Measurements from ENCODE around the gene CIBAR2.

The CIBAR2 gene

GRCh38 chr16:85081765-85082164, 30.5 kb downstream of the CIBAR2 start:
- no peak for DNase-seq

DNA sequence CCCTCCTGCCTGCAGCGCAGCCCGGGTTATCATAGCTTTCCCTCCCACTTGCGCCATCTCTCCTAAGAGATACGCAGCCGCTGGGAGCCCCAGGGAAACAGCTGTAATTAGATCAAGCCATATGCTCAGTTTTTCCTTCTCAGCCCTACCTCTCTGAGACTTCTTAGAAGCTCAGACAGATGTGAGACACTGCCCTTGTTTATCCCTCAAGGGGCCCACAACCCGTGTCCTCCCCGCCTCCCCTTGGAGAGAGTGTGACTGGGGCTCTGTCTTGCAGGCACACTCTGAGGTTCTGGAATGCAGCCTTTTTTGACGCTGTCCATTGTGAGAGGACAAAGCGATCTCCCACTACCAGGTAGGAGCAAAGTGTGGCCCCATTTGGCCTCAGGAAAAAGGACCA, 31.2 kb downstream of the CIBAR2 start:
- DNase-seq = no peak

GRCh38 chr16:85079785-85080570, 32.3 kb downstream of the CIBAR2 start:
- no peak for DNase-seq

DNA sequence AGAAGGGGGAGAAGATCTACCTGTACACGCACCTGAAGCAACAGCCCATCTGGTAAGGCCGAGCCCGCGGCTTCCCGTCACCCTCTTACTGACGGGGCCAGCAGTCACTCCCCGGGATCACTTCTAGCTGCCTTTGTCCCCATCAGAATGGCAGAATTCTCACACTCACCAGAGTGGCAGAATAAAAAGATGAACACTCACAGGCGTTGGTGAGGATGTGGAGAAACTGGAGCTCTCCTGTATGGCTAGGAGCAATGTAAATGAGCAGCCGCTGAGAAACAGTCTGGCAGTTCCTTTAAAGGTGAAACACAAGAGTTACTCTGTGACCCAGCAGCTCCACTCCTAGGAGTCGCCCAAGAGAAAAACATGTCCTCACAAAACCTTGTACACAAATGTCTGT, 33.3 kb downstream of the CIBAR2 start:
- DNase-seq = no peak

DNA sequence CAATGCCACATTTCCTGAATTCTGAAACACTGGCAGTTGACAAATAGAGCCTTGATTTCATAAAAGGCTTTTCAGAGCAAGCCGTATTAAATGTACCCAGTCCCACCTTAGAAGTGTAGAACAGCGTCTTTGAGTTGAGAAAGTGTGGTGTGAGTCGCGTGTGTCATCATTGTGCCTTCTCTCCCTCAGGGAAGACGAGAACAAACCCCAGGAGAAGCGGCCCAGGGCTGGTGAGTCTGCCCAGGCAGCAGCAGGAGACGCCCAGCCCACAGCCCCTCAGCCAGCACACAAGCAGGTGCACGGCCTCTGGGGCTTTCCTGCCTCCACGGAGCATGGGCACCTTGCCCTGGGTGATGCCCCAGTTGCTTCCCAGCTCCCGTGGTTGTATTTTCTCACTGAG, 34.0 kb downstream of the CIBAR2 start:
- no peak for DNase-seq

DNA sequence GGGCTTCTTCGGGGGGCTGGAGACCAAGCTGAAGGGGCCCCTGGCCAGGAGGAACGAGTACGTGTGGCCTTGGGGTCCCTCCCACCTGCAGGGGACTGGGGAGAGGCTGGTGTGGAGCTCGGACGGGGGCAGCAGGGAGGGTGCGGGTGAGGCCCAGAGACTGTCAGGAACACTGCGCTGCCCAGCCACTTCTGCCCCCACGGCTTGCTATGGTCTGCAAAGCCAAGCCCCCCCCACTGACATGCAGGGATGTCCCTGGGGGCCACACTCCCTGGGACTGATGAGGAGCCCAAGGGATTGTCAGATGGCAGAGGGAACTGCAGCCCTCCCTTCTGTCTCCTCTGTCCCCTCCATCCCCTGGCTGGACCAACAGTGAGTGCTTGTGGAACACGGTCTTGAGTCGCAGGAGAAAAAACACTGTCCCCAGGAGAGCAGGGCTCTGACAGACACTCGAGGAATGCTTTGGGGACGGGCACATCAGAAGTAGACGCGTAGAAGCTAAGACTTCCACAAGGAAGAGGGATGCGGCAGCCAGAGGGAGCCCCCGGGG, 34.6 kb downstream of the CIBAR2 start:
- DNase-seq = no peak

DNA sequence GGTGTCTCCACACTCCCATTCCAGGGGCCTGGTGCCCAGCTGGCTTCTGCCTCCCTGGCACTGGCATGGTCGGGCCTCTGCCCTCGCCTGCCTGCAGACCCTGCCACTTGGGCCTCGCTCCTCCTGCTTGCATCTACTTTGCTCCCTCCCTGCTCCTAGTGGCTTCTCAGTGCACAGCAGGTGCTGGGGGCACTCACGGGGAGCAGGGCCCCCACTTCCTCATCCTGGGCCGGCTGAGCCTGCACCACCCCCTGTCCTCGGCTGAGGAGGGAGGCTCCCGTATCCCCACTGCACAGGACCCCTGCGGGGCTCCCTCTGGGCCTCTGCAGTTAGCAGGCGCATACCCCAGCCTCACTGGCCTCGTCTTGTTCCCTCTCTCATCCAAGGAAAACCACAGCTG, 35.2 kb downstream of the CIBAR2 start:
- no peak for DNase-seq

- no peak for DNase-seq
Observed at GRCh38 chr16:85075236-85075924, 36.9 kb downstream of the CIBAR2 start.

DNA sequence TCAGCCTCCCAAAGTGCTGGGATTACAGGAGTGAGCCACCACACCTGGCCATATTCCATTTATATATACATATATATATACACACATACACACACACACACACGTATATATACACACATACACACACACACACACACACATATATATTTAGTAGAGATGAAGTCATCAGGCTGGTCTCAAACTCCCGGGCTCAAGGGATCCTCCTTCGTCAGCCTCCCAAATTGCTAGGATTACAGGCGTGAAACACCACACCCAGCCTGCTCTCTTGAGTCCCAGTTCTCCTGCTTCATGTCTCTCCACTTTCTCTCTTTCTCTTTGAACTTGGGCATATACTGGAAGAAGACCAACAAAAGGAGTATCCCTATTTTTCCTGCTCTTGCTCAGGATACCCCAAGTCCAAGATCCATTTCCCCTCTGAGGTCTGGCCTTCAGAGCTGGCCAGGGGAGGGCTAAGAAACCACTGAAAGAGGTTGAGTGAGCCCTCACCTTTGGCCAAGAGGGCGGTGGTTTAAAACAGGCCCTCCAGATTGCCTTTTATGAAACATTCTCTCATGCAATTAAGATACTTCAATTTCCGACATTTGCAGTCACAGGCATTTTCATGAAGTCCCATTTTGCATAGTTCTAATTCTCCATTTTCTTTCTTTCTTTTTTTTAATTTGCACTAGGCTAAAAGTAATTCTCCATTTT, 37.9 kb downstream of the CIBAR2 start:
- DNase-seq = no peak

- no peak for DNase-seq
Observed at GRCh38 chr16:85072947-85073346, 39.3 kb downstream of the CIBAR2 start.

DNA sequence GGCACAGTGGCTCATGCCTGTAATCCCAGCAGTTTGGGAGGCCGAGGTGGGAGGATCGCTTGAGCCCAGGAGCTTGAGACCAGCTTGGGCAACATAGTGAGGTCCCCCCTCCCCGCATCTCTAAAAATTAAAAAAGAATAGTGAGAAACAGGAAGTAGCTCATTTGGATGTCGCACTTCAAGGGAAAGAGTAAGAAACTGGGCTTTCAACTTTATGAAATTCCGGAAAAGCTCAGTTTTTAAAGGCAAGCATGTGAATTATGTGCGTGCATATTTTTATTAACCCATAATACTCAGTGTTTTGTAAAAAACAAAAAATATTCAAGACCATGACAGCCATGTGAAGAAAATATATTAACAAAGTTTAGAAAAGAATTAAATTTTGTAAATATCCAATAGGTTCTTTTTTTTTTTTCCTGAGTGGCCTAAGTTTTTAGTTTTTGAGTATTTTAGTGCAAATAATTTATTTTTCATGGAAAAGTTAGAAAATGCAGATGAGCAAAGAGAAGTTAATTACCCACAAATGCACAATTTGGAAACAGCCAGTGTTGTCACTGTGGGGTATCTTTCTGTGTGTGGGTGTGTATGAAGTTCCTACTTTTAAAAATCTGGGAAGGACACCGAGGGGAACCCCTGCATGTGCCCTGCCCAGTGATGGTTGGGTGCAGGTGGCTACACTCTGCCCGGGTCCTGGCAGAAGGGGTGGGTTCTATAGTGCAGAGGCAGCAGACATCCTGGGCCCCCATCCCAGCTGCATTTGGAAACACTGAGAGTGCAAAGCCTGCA, 40.0 kb downstream of the CIBAR2 start:
- no peak for DNase-seq

DNA sequence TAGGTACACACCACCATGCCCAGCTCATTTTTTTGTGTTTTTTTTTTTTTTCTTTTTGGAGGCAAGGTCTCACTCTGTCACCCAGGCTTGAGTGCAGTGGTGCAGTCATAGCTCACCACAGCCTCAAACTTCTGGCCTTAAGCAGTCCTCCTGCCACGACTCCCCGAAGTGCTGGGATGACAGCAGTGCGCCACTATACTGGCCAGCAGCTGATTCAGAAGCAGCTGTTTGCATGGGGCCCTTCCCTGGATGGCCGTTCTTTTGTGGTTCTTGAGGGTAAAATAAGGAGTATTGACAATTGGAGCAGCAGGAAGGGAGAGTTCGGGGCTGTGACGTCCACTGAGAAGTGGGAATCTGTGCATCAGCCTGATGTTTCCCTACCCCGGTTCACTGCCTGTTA, 43.1 kb downstream of the CIBAR2 start:
- DNase-seq = no peak

DNA sequence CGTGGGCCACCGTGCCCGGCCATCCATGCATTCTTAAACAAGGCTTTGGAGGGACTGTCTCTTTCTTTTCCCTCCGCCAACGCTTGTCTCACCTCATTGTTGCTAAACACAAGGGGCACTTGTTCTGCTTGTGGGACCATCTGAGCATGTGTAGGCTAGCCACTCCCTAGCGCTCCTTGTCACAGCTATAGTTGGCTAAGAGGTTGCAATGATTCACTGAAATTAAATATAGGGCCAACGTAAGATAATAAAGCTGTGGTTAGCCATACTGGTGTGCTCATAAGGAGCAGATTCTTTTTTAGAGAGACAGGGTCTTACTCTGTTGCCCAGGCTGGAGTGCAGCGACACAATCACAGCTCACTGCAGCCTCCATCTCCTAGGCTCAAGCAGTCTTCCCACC, 43.5 kb downstream of the CIBAR2 start:
- no peak for DNase-seq

GRCh38 chr16:85067426-85067825, 44.8 kb downstream of the CIBAR2 start:
- no peak for DNase-seq

- DNase-seq = no peak
Observed at GRCh38 chr16:85067024-85067423, 45.2 kb downstream of the CIBAR2 start.

DNA sequence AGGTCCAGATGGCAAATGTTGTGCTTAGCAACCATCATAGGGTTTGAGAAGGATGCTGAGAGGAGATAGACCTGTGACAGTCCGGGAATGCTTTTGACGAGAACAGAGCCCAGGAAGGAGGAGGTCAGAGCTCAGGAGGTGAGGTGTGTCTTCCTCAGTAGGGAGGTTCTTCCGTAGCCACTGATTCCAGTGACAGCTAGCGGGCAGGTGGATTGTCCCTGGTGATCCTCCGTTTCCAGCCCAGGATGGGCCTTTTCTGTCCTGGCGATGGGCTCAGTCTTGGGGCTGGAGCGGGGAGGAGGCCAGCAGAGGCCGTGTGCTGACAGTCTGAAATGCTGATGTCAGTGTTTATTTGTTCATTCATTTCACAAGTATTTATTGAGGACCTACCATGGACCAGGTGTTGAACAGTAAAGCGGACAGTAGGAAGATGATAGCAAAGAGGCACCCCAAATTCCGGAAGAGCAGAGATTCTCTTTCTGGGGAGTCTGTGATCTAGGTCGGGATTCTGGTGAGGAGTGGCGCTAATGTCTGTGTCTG, 45.9 kb downstream of the CIBAR2 start:
- no peak for DNase-seq

DNA sequence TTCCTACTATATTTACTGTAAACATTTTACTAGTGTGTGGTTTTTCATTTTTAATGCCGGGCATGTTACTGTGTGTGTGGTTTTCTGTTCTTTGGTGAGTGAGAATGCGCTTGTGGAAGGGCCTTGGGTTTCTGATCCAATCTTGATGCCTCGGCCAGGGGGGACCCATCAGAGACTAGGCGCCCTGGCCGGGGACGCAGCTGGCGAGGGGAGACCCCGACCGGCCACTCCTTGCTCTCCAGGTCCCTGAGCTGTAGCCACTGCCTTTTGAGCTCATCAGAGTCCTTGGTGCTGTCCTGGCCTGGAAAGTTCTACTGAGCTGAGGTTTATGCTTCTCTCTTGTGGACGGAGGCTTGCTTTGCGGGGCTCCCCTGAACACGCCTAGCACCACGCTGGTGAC, 47.2 kb downstream of the CIBAR2 start:
- no peak for DNase-seq

- DNase-seq = no peak
Observed at GRCh38 chr16:85064186-85064585, 48.1 kb downstream of the CIBAR2 start.

DNA sequence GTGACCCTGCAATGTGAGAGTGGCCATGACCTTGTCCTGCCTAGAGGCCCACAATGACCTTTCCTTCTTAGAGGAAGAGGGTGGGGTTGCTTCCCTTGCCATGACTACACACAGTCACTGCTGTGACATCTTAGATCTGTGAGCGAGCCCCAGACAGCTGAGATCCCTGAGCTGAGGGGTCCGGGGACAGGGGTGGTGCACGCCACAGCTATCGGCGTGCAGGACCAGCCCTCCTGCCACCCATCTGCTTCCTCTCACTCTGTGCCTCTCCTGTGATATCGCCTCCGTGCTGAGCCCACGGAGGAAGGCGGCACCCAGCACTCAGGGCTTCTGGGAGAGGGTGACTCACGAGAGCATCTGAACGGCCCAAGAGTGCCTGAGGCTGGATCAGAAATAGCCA, 49.4 kb downstream of the CIBAR2 start:
- DNase-seq = no peak

DNA sequence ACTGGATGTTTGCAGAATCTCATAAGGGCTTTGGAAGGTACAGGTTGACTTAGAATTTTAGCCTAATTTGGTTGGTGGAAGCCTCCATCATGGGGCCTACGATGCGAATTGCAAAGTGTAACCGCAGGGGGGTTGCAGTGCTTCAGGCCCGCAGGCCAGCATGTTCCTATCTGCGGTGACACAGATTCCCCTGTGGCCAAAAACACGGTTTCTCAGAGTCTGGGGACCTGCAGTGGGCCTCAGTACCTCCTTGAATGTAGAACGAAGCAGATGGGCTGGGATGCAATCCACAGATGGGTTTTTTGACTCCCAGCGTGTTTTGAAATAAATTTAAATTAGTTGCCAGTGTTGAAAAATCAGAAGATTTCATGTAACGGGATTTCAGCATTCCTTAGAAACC, 49.9 kb downstream of the CIBAR2 start:
- no peak for DNase-seq

- no peak for DNase-seq
Observed at GRCh38 chr16:85061566-85061965, 50.7 kb downstream of the CIBAR2 start.

GRCh38 chr16:85058909-85059308, 53.4 kb downstream of the CIBAR2 start:
- no peak for DNase-seq

GRCh38 chr16:85057948-85058347, 54.3 kb downstream of the CIBAR2 start:
- no peak for DNase-seq

Data from T-helper 2 cell (primary cell).